ENCODE measurements around the gene ATF6B.

GRCh38 chr6:32075781-32076180 is 52.3 kb downstream of the ATF6B start:
- TF ChIP-seq CTCF (conservative IDR thresholded peaks at IDR 0.05) (no peak), EZH2 (IDR thresholded peaks at IDR 0.05; ENCODE audit: low read depth) (no peak)

Data from PC-9 (cell line).